H9 (cell line): Measurements from ENCODE around the gene RBM33. TPM values are rescaled to one million over a fixed set of nuclear protein-coding genes. Genes with fewer than 3 reads are reported as not detected.

ENCODE experiments used
- DNase-seq: peaks from one replicate; pipeline ENCODE4 v3.0.0-alpha.2; 2017
- H2AFZ ChIP-seq: one replicate; pipeline ENCODE4 v1.6.1; 2013; ENCODE audit warnings: mild to moderate bottlenecking, low read length, control low read depth, moderate library complexity
- H2AK5ac ChIP-seq: 2 replicates; pipeline ENCODE4 v1.6.1; 2013; ENCODE audit warnings: low read length, control low read depth, mixed read lengths; ENCODE audit not compliant: insufficient read length
- H2BK120ac ChIP-seq: one replicate; pipeline ENCODE4 v1.6.1; 2013; ENCODE audit warnings: low read depth, mild to moderate bottlenecking, low read length, control low read depth, inconsistent platforms; ENCODE audit not compliant: poor library complexity, severe bottlenecking
- H2BK12ac ChIP-seq: 2 replicates; pipeline ENCODE4 v1.6.1; 2013; ENCODE audit warnings: low read length, control low read depth, mixed read lengths, low read depth; ENCODE audit not compliant: insufficient read length
- H2BK15ac ChIP-seq: 2 replicates; pipeline ENCODE4 v1.6.1; 2013; ENCODE audit warnings: low read depth, low read length, control low read depth
- H2BK20ac ChIP-seq: one replicate; pipeline ENCODE4 v1.6.1; 2013; ENCODE audit warnings: low read depth, mild to moderate bottlenecking, low read length, control low read depth, inconsistent platforms; ENCODE audit not compliant: poor library complexity, severe bottlenecking
- H2BK5ac ChIP-seq: 2 replicates; pipeline ENCODE4 v1.6.1; 2013; ENCODE audit warnings: low read length, control low read depth, mixed read lengths; ENCODE audit not compliant: insufficient read length
- H3K14ac ChIP-seq: 2 replicates; pipeline ENCODE4 v1.6.1; 2013; ENCODE audit warnings: low read length, control low read depth; ENCODE audit not compliant: insufficient read depth
- H3K18ac ChIP-seq: 2 replicates; pipeline ENCODE4 v1.6.1; 2013; ENCODE audit warnings: low read depth, mild to moderate bottlenecking, mixed read lengths, low read length, control low read depth; ENCODE audit not compliant: insufficient read length
- H3K23ac ChIP-seq: 2 replicates; pipeline ENCODE4 v1.6.1; 2013; ENCODE audit warnings: low read length, control low read depth, mixed read lengths, low read depth; ENCODE audit not compliant: insufficient read length
- H3K23me2 ChIP-seq: 2 replicates; pipeline ENCODE4 v1.6.1; 2013; ENCODE audit warnings: low read depth, mild to moderate bottlenecking, mixed read lengths, low read length, control low read depth; ENCODE audit not compliant: insufficient read length, poor library complexity, severe bottlenecking
- H3K27ac ChIP-seq: 2 replicates; pipeline ENCODE4 v1.5.1; 2013; ENCODE audit warnings: low read length, control low read depth, mixed read lengths, low read depth; ENCODE audit not compliant: insufficient read length
- H3K27me3 ChIP-seq: 2 replicates; pipeline ENCODE4 v1.6.1; 2013; ENCODE audit warnings: low read length, control low read depth, inconsistent platforms; ENCODE audit not compliant: insufficient read depth
- H3K4ac ChIP-seq: 2 replicates; pipeline ENCODE4 v1.6.1; 2013; ENCODE audit warnings: low read depth, mild to moderate bottlenecking, control low read depth, inconsistent platforms, low read length, moderate library complexity
- H3K4me1 ChIP-seq: 2 replicates; pipeline ENCODE4 v1.6.1; 2013; ENCODE audit warnings: low read length, control low read depth, inconsistent platforms; ENCODE audit not compliant: insufficient read depth
- H3K4me2 ChIP-seq: 2 replicates; pipeline ENCODE4 v1.6.1; 2013; ENCODE audit warnings: low read length, control low read depth, mixed read lengths; ENCODE audit not compliant: insufficient read length, insufficient read depth
- H3K56ac ChIP-seq: 2 replicates; pipeline ENCODE4 v1.6.1; 2013; ENCODE audit warnings: low read depth, mild to moderate bottlenecking, mixed read lengths, low read length, control low read depth; ENCODE audit not compliant: insufficient read length
- H3K79me1 ChIP-seq: 2 replicates; pipeline ENCODE4 v1.6.1; 2013; ENCODE audit warnings: low read depth, mild to moderate bottlenecking, moderate library complexity, low read length, control low read depth, inconsistent platforms; ENCODE audit not compliant: insufficient read depth, poor library complexity, severe bottlenecking
- H3K79me2 ChIP-seq: 2 replicates; pipeline ENCODE4 v1.6.1; 2013; ENCODE audit warnings: low read length, control low read depth, inconsistent platforms; ENCODE audit not compliant: insufficient read depth
- H3K9ac ChIP-seq: 2 replicates; pipeline ENCODE4 v1.6.1; 2013; ENCODE audit warnings: low read length, control low read depth, mixed read lengths; ENCODE audit not compliant: insufficient read length; ENCODE audit errors: extremely low read depth
- H3K9me3 ChIP-seq: one replicate; pipeline ENCODE4 v1.6.1; 2013; ENCODE audit warnings: low read depth, low read length, inconsistent platforms; ENCODE audit not compliant: control insufficient read depth
- H3T11ph ChIP-seq: one replicate; pipeline ENCODE4 v1.6.1; 2013; ENCODE audit warnings: mild to moderate bottlenecking, low read length, control low read depth, inconsistent platforms
- H4K20me1 ChIP-seq: one replicate; pipeline ENCODE4 v1.6.1; 2013; ENCODE audit not compliant: control insufficient read depth, insufficient read length, insufficient read depth
- H4K5ac ChIP-seq: 2 replicates; pipeline ENCODE4 v1.6.1; 2013; ENCODE audit warnings: low read depth, mild to moderate bottlenecking, mixed read lengths, low read length, control low read depth; ENCODE audit not compliant: insufficient read length
- H4K8ac ChIP-seq: replicated peaks from 2 replicates; pipeline ENCODE4 v1.6.1; 2013; ENCODE audit warnings: low read length, control low read depth, mixed read lengths, low read depth; ENCODE audit not compliant: insufficient read length
- H4K91ac ChIP-seq: 2 replicates; pipeline ENCODE4 v1.6.1; 2013; ENCODE audit warnings: low read depth, mild to moderate bottlenecking, moderate library complexity, mixed read lengths, low read length, control low read depth; ENCODE audit not compliant: insufficient read length
- H3K27ac Mint-ChIP-seq, 3 experiments: 2 replicates in 2 of 3; 3 replicates in 1 of 3; pipeline ENCODE4 v1.8.0; 2020 to 2021; ENCODE audit warnings: mixed read lengths in 3 of 3, mild to moderate bottlenecking in 1 of 3, moderate library complexity in 1 of 3
- H3K27me3 Mint-ChIP-seq: 2 replicates; pipeline ENCODE4 v1.8.0; 2021; ENCODE audit warnings: low read depth, mild to moderate bottlenecking, moderate library complexity, mixed read lengths
- H3K36me3 Mint-ChIP-seq, 3 experiments: 2 replicates in 2 of 3; 3 replicates in 1 of 3; pipeline ENCODE4 v1.8.0; 2020 to 2021; ENCODE audit warnings: low read depth in 3 of 3, mixed read lengths in 3 of 3; ENCODE audit not compliant: insufficient read depth in 1 of 3
- H3K4me1 Mint-ChIP-seq, 2 experiments: 2 replicates each; pipeline ENCODE4 v1.8.0; 2020; ENCODE audit warnings: mixed read lengths in 2 of 2
- H3K4me3 Mint-ChIP-seq, 2 experiments: 2 replicates in 1 of 2; 3 replicates in 1 of 2; pipeline ENCODE4 v1.8.0; 2020 to 2021; ENCODE audit warnings: mild to moderate bottlenecking in 2 of 2, mixed read lengths in 2 of 2, moderate library complexity in 1 of 2
- H3K9me3 Mint-ChIP-seq, 2 experiments: 2 replicates in 1 of 2; 3 replicates in 1 of 2; pipeline ENCODE4 v1.8.0; 2020; ENCODE audit warnings: mild to moderate bottlenecking in 2 of 2, mixed read lengths in 2 of 2, moderate library complexity in 1 of 2
- total RNA-seq: library from RNA; stranded (reverse); gene quantifications from 2 replicates; pipeline ENCODE4 v1.2.1, GENCODE V29; 2021
- TF ChIP-seq, protein P1 (sequence below): fragments of 200-600 bp; sonication (generic); conservative IDR thresholded peaks from 3 replicates; pipeline ENCODE4 v1.8.0; 2021; ENCODE audit warnings: antibody characterized with exemption, mild to moderate bottlenecking

RBM33 gene
- total RNA-seq, 1 experiment from 2014 or later: 71.3 TPM

DNA sequence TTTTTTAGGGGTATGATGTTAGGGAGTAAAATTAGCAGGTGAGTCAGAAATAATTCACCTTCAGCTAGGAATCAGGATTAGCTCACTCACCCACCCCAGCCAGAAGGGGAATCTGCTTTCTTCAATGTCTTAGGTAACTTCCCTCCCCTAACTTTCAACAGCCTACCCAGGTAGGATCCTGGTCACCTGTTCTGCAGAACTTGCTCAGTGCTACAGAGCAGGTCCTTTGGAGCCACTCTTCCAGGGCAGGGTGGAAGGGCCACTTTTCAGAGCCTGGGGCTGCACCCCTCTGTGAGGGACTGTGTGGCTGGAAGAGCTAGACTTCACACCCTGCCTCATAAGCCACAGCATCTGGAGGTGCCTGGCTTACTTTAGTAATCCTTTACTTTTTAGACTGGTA is 109.7 kb downstream of the RBM33 start:
- no peak overlapping the region for H2AK5ac ChIP-seq
- no peak overlapping the region for H2BK15ac ChIP-seq
- no peak overlapping the region for H2BK20ac ChIP-seq
- no peak overlapping the region for H4K8ac ChIP-seq
- peaks cover 37% of the 10 kb centered on the region in 2 experiments for H3K4me1 Mint-ChIP-seq
- H3K14ac ChIP-seq: no peak overlapping the region; the same call in 1 of the 2 replicates
- peaks cover 24 to 29% (median 28%) of the 10 kb centered on the region in 3 experiments for H3K36me3 Mint-ChIP-seq
- no peak overlapping the region for H2BK12ac ChIP-seq
- no peak overlapping the region for H4K5ac ChIP-seq
- H3K79me1 ChIP-seq: peaks cover 11% of the 10 kb centered on the region
- TF ChIP-seq, protein P1, sequence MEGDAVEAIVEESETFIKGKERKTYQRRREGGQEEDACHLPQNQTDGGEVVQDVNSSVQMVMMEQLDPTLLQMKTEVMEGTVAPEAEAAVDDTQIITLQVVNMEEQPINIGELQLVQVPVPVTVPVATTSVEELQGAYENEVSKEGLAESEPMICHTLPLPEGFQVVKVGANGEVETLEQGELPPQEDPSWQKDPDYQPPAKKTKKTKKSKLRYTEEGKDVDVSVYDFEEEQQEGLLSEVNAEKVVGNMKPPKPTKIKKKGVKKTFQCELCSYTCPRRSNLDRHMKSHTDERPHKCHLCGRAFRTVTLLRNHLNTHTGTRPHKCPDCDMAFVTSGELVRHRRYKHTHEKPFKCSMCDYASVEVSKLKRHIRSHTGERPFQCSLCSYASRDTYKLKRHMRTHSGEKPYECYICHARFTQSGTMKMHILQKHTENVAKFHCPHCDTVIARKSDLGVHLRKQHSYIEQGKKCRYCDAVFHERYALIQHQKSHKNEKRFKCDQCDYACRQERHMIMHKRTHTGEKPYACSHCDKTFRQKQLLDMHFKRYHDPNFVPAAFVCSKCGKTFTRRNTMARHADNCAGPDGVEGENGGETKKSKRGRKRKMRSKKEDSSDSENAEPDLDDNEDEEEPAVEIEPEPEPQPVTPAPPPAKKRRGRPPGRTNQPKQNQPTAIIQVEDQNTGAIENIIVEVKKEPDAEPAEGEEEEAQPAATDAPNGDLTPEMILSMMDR: no peak
- no peak overlapping the region for H3K27ac ChIP-seq
- H3K9me3 ChIP-seq: no peaks in the 10 kb centered on the region
- H3K27me3 Mint-ChIP-seq: no peaks in the 10 kb centered on the region
- H3T11ph ChIP-seq: no peak overlapping the region
- H3K4me2 ChIP-seq: no peak overlapping the region
- no peak overlapping the region for H2BK5ac ChIP-seq
- H3K4ac ChIP-seq: no peak overlapping the region
- no peak overlapping the region for H3K9ac ChIP-seq
- no peak for DNase-seq
- H3K23ac ChIP-seq: no peak overlapping the region
- no peaks in the 10 kb centered on the region for H3K23me2 ChIP-seq
- peaks cover 7% of the 10 kb centered on the region; the same call in 1 of the 2 replicates for H3K79me2 ChIP-seq
- H2BK120ac ChIP-seq: no peak overlapping the region
- no peak overlapping the region for H3K56ac ChIP-seq
- no peak overlapping the region for H4K91ac ChIP-seq
- peak overlapping the region in 1 of 3 experiments; percentile 68; a peak in 2 of 7 replicates for H3K27ac Mint-ChIP-seq
- no peaks in the 10 kb centered on the region for H3K27me3 ChIP-seq
- H3K4me3 Mint-ChIP-seq: no peak overlapping the region
- peaks cover 6 to 7% of the 10 kb centered on the region in 2 experiments; a peak in 3 of 5 replicates for H3K9me3 Mint-ChIP-seq
- no peak overlapping the region for H2AFZ ChIP-seq
- no peaks in the 10 kb centered on the region; the same call in 1 of the 2 replicates for H3K4me1 ChIP-seq
- H4K20me1 ChIP-seq: no peaks in the 10 kb centered on the region
- no peak overlapping the region for H3K18ac ChIP-seq
